HL-60 (cell line): ENCODE measurements around the gene SKP2.

Experiments used
- CTCF ChIP-seq: IDR thresholded peaks from one replicate; pipeline ENCODE4 v1.5.1; 2011; ENCODE audit warnings: low read length, control low read depth, inconsistent platforms; ENCODE audit not compliant: insufficient read depth
- GABPA ChIP-seq: IDR thresholded peaks from 2 replicates; pipeline ENCODE4 v1.6.1; 2012; ENCODE audit warnings: low read depth
- POLR2AphosphoS5 ChIP-seq: IDR thresholded peaks from 2 replicates; pipeline ENCODE4 v1.6.1; 2012; ENCODE audit warnings: low read depth
- REST ChIP-seq: IDR thresholded peaks from 2 replicates; pipeline ENCODE4 v1.6.1; 2012; ENCODE audit warnings: low read depth; ENCODE audit not compliant: insufficient replicate concordance

- TF ChIP-seq POLR2AphosphoS5: no peak
- TF ChIP-seq CTCF: no peak
- TF ChIP-seq GABPA: no peak
- TF ChIP-seq REST: no peak
Observed at GRCh38 chr5:36215910-36216309, 64.0 kb downstream of the SKP2 start.
